CD4-positive, alpha-beta T cell (primary cell): ENCODE results near the gene PIK3R2. TPM values are rescaled to one million over a fixed set of nuclear protein-coding genes. Genes with fewer than 3 reads are reported as not detected.
A peak's percentile ranks its signal among the peaks of the same experiment; 100 is the strongest.

Source experiments
- ATAC-seq: fragments of 200-7000 bp; cut with Tn5 transposase; one replicate; pipeline ENCODE4 v1.10.0; 2022; ENCODE audit warnings: mild to moderate bottlenecking; ENCODE audit not compliant: poor library complexity
- CTCF ChIA-PET: fragments of 350-600 bp; sonication (Branson Sonifier 250); formaldehyde crosslinking; loops from one replicate; lab custom pipeline; 2021; ENCODE audit warnings: antibody characterized with exemption, inconsistent platforms; lab: Charles Lee
- POLR2A ChIA-PET: fragments of 350-600 bp; sonication (Branson Sonifier 250); formaldehyde crosslinking; loops from one replicate; lab custom pipeline; 2021; ENCODE audit warnings: antibody characterized with exemption, inconsistent platforms; lab: Charles Lee
- DNase-seq, 14 experiments: peaks; one replicate each; pipeline ENCODE4 v3.0.0-alpha.2; 2013 to 2020; ENCODE audit warnings: mixed read lengths in 2 of 14
- H3K27ac ChIP-seq, 2 donors: one replicate each; pipeline versions ENCODE4 v1.5.1 to v1.7.0; 2013; ENCODE audit warnings: low read length in 2 of 2, low read depth in 1 of 2, mild to moderate bottlenecking in 1 of 2
- H3K27me3 ChIP-seq, 2 experiments: 1 replicate in 1 of 2; 2 replicates in 1 of 2; pipeline versions ENCODE4 v1.6.1 to v1.7.0; 2013; ENCODE audit warnings: low read length in 2 of 2, control low read depth in 1 of 2, mild to moderate bottlenecking in 1 of 2, moderate library complexity in 1 of 2; ENCODE audit not compliant: insufficient read depth in 2 of 2, control insufficient read depth in 1 of 2
- H3K36me3 ChIP-seq: one replicate; pipeline ENCODE4 v1.6.1; 2013; ENCODE audit warnings: low read length, control low read depth; ENCODE audit not compliant: insufficient read depth
- H3K4me1 ChIP-seq: one replicate; pipeline ENCODE4 v1.6.1; 2013; ENCODE audit warnings: low read length, control low read depth; ENCODE audit not compliant: insufficient read depth
- H3K4me3 ChIP-seq: one replicate; pipeline ENCODE4 v1.5.1; 2013; ENCODE audit warnings: mild to moderate bottlenecking, low read length, moderate library complexity
- H3K9me3 ChIP-seq, 2 experiments: 1 replicate in 1 of 2; 2 replicates in 1 of 2; pipeline versions ENCODE4 v1.6.1 to v1.7.0; 2013; ENCODE audit warnings: low read length in 2 of 2, mild to moderate bottlenecking in 2 of 2, control low read depth in 1 of 2, moderate library complexity in 1 of 2; ENCODE audit not compliant: control insufficient read depth in 1 of 2, insufficient read depth in 1 of 2
- H3K27ac Mint-ChIP-seq: one replicate; pipeline ENCODE4 v1.8.0; 2020; ENCODE audit warnings: mixed read lengths
- H3K27me3 Mint-ChIP-seq: one replicate; pipeline ENCODE4 v1.8.0; 2021; ENCODE audit warnings: mixed read lengths
- H3K36me3 Mint-ChIP-seq: one replicate; pipeline ENCODE4 v1.8.0; 2021; ENCODE audit warnings: low read depth, mixed read lengths
- H3K4me1 Mint-ChIP-seq: one replicate; pipeline ENCODE4 v1.8.0; 2021; ENCODE audit warnings: low read depth, mixed read lengths
- H3K4me3 Mint-ChIP-seq: one replicate; pipeline ENCODE4 v1.8.0; 2020; ENCODE audit warnings: mild to moderate bottlenecking, mixed read lengths
- H3K9me3 Mint-ChIP-seq: one replicate; pipeline ENCODE4 v1.8.0; 2020; ENCODE audit warnings: mixed read lengths
- intact Hi-C, 2 experiments: fragments of 100-400 bp; cut with DNase I in 1 of 2; cut with micrococcal nuclease in 1 of 2; formaldehyde crosslinking; loops; one replicate each; pipeline versions ENCODE4 v1.15.1 to v1.9.0; 2023 to 2025; cut with DNase I, micrococcal nuclease
- total RNA-seq, 174 experiments: library from RNA in 2 of 174; stranded (reverse) in 2 of 174; gene quantifications; one replicate each; pipeline ENCODE4 v1.2.3 and lab custom pipeline; 2021 to 2026
- TF ChIP-seq, protein P1 (sequence below): fragments of 200-600 bp; IDR thresholded peaks from one replicate; pipeline ENCODE4 v1.8.0; 2022; ENCODE audit warnings: antibody characterized with exemption, mild to moderate bottlenecking

PIK3R2 gene
- total RNA-seq, 2 experiments from 2014 or later: 4.6 to 5.6 TPM

DNA sequence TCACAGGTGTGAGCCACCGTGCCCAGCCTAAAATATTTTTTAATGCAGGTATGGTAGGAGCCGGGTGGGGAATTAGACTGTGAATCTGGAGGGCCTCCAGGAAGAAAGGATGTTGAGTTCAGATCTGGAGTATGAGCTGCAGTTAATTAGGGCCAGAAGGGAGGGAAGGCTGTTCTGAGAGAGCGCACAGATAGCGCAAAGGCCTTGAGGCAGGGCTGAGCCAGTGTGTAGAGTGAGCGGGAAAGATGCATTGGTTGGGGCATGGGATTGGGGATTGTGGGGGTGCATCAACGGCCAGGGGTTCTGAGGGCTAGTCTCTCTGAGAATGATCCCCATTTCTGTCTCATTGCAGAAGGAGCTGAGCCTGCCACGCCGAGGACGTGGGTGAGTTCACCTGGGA is 45.7 kb upstream of the PIK3R2 start:
- intact Hi-C loops: no loop called here
- Mint-ChIP-seq H3K9me3 (no peaks in the 10 kb centered on the region), H3K27me3 (no peaks in the 10 kb centered on the region), H3K4me1 (peaks cover 27% of the 10 kb centered on the region), H3K4me3 (peak overlapping the region; percentile 72), H3K36me3 (no peaks in the 10 kb centered on the region), H3K27ac (no peak overlapping the region)
- Histone ChIP-seq H3K4me1 (peaks cover 42% of the 10 kb centered on the region), H3K9me3 (no peaks in the 10 kb centered on the region), H3K4me3 (no peak overlapping the region), H3K27ac (no peak overlapping the region), H3K27me3 (no peaks in the 10 kb centered on the region), H3K36me3 (no peaks in the 10 kb centered on the region)
- TF ChIP-seq, protein P1, sequence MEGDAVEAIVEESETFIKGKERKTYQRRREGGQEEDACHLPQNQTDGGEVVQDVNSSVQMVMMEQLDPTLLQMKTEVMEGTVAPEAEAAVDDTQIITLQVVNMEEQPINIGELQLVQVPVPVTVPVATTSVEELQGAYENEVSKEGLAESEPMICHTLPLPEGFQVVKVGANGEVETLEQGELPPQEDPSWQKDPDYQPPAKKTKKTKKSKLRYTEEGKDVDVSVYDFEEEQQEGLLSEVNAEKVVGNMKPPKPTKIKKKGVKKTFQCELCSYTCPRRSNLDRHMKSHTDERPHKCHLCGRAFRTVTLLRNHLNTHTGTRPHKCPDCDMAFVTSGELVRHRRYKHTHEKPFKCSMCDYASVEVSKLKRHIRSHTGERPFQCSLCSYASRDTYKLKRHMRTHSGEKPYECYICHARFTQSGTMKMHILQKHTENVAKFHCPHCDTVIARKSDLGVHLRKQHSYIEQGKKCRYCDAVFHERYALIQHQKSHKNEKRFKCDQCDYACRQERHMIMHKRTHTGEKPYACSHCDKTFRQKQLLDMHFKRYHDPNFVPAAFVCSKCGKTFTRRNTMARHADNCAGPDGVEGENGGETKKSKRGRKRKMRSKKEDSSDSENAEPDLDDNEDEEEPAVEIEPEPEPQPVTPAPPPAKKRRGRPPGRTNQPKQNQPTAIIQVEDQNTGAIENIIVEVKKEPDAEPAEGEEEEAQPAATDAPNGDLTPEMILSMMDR: no peak
- ATAC-seq (no peak), DNase-seq (no peak)
- ChIA-PET POLR2A (interaction anchor here (8.8 kb wide), 1 partner anchor 17 kb away, joined by 99 read pairs; the partner anchor contains the start of gene IL12RB1), CTCF (no interaction called here)

DNA sequence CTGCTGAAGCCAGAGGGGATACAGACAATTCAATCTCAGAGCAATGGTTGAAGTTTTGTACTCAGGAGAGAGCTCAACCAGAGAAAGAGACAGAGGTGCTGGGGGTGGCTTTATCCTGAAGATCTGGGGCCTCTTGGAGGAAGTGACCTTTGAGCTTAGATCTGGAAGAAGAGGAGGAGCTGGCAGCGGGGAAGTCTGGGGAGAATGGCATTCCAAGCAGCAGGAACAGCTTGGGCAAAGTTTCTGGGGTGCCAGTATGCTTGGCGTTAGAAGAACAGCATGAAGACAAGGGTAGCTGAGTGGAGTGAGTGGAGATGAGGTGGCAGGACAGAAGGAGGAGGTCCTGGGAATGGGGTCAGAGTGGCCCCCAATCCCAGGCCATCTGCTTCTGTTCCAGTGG is 44.1 kb upstream of the PIK3R2 start:
- Mint-ChIP-seq H3K27ac (peak overlapping the region; percentile 73), H3K36me3 (peaks cover 6% of the 10 kb centered on the region), H3K4me1 (peaks cover 29% of the 10 kb centered on the region), H3K4me3 (peak overlapping the region; percentile 86), H3K9me3 (no peaks in the 10 kb centered on the region), H3K27me3 (no peaks in the 10 kb centered on the region)
- peaks cover 43% of the 10 kb centered on the region for H3K4me1 ChIP-seq
- intact Hi-C loops: no loop called here
- CTCF ChIA-PET: interaction anchor here (1.9 kb wide), 1 partner anchor 44 kb away, joined by 6 read pairs; the partner anchor contains the start of gene PIK3R2
- POLR2A ChIA-PET: interaction anchor here (0.8 to 8.8 kb wide), 6 partner anchors 10 to 64 kb away, joined by 3 to 99 read pairs (median 12); partner anchors contain the start of genes IL12RB1, MAST3 and PIK3R2
- H3K4me3 ChIP-seq: no peak overlapping the region
- TF ChIP-seq, protein P1: no peak
- no peak for DNase-seq
- H3K9me3 ChIP-seq: no peaks in the 10 kb centered on the region
- H3K36me3 ChIP-seq: no peaks in the 10 kb centered on the region
- peak overlapping the region in 1 of 2 donors; percentile 9 for H3K27ac ChIP-seq
- H3K27me3 ChIP-seq: no peaks in the 10 kb centered on the region
- ATAC-seq: no peak

DNA sequence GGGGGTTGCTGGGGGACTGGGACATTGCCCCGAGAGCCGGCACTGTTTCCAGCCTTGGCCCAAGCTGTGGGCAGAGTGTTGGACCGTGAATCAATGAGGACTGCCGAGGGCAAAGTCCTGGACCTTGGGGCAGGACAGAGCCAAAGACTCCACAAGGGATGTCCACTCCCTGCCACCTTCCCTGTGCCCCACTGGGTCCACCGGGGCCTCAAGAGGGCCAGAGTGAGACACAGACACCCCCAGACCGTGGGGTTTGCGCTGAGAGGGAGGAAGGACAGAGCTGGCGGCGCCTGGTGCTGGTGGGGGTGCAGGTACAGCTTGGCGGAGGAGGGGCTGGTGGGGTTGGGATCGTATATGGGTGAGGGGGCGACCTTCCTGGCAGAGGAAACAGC is 43.6 kb upstream of the PIK3R2 start:
- peak overlapping the region; percentile 9 to 29 for H3K27ac ChIP-seq
- Mint-ChIP-seq H3K4me3 (peak overlapping the region; percentile 86), H3K27ac (peak overlapping the region; percentile 73), H3K27me3 (no peaks in the 10 kb centered on the region), H3K36me3 (peaks cover 6% of the 10 kb centered on the region), H3K4me1 (peaks cover 27% of the 10 kb centered on the region), H3K9me3 (no peaks in the 10 kb centered on the region)
- H3K4me3 ChIP-seq: peak overlapping the region; percentile 46
- peaks cover 39% of the 10 kb centered on the region for H3K4me1 ChIP-seq
- TF ChIP-seq, protein P1: no peak
- no peak for DNase-seq
- intact Hi-C loops: no loop called here
- no peaks in the 10 kb centered on the region for H3K9me3 ChIP-seq
- POLR2A ChIA-PET: interaction anchor here (0.8 to 8.8 kb wide), 9 partner anchors 9 to 171 kb away, joined by 3 to 99 read pairs (median 10); partner anchors contain the start of genes IL12RB1, JUND, MAST3 and PIK3R2
- no peak for ATAC-seq
- no peaks in the 10 kb centered on the region for H3K36me3 ChIP-seq
- H3K27me3 ChIP-seq: no peaks in the 10 kb centered on the region
- CTCF ChIA-PET: interaction anchor here (1.9 kb wide), 1 partner anchor 43 kb away, joined by 6 read pairs; the partner anchor contains the start of gene PIK3R2
